Heart right ventricle (tissue), 16 donors: ENCODE data around the gene ZNHIT2. TPM values are rescaled to one million over a fixed set of nuclear protein-coding genes. Genes with fewer than 3 reads are reported as not detected.
A peak's percentile ranks its signal among the peaks of the same experiment; 100 is the strongest.
"Not testable (repeated sequence)": the region's sequence is repeated elsewhere in the genome, so short reads cannot be mapped to it uniquely, and the experiment has no call there.

Experiments used
- ATAC-seq, 8 donors: fragments of 200-7000 bp; cut with Tn5 transposase; one replicate each; pipeline ENCODE4 v1.9.1; 2020; ENCODE audit warnings: mild to moderate bottlenecking in 8 of 8, moderate library complexity in 8 of 8, moderate number of reproducible peaks in 1 of 8
- DNase-seq, 2 donors: peaks; one replicate each; pipeline ENCODE4 v3.0.0-alpha.2; 2020
- H3K27ac ChIP-seq, 10 donors: fragments of 200-600 bp; sonication (generic) in 2 of 10; one replicate each; pipeline versions ENCODE4 v1.5.0 to v1.8.0; 2020 to 2022; ENCODE audit warnings: mild to moderate bottlenecking in 3 of 10
- H3K27me3 ChIP-seq, 7 donors: fragments of 200-600 bp; one replicate each; pipeline ENCODE4 v1.8.0; 2021 to 2022; ENCODE audit warnings: mild to moderate bottlenecking in 2 of 7
- H3K36me3 ChIP-seq, 9 donors: fragments of 200-600 bp; sonication (generic) in 1 of 9; one replicate each; pipeline versions ENCODE4 v1.5.0 to v1.8.0; 2020 to 2022; ENCODE audit warnings: mild to moderate bottlenecking in 2 of 9
- H3K4me1 ChIP-seq, 9 donors: fragments of 200-600 bp; sonication (generic) in 1 of 9; one replicate each; pipeline versions ENCODE4 v1.5.0 to v1.8.0; 2020 to 2022; ENCODE audit warnings: mild to moderate bottlenecking in 4 of 9
- H3K4me3 ChIP-seq, 10 donors: fragments of 200-600 bp; sonication (generic) in 2 of 10; one replicate each; pipeline versions ENCODE4 v1.5.0 to v1.8.0; 2020 to 2022; ENCODE audit warnings: mild to moderate bottlenecking in 7 of 10, moderate library complexity in 2 of 10
- H3K9me3 ChIP-seq, 11 donors: fragments of 200-600 bp in 10 of 11; sonication (generic) in 2 of 11; one replicate each; pipeline versions ENCODE4 v1.5.0 to v1.8.0; 2013 to 2022; ENCODE audit warnings: mild to moderate bottlenecking in 2 of 11, control low read depth in 1 of 11, moderate library complexity in 1 of 11
- CTCF ChIP-seq, 9 donors: fragments of 200-600 bp; sonication (generic) in 2 of 9; IDR thresholded peaks; one replicate each; pipeline versions ENCODE4 v1.5.0 to v1.8.0; 2021 to 2022; ENCODE audit warnings: antibody characterized with exemption in 9 of 9, mild to moderate bottlenecking in 5 of 9, moderate library complexity in 1 of 9
- WGBS, 2 donors: extraction: QIAGEN DNeasy Blood & Tissue Kit; methylation state at CpG; one replicate each; pipeline ENCODE4 v1.1.7; 2013; ENCODE audit warnings: inconsistent platforms in 1 of 2; 5-methylcytosine and 5-hydroxymethylcytosine counted together
- intact Hi-C, 10 donors: fragments of 100-400 bp; cut with DNase I; formaldehyde crosslinking; loops; one replicate each; pipeline versions ENCODE4 v1.11.1 to v1.14.2; 2022
- polyA plus RNA-seq, 2 donors: library from polyadenylated mRNA; stranded (reverse); fragments of 200-250 nt; gene quantifications; one replicate each; pipeline ENCODE4 v1.2.3, GENCODE V29; 2013
- total RNA-seq, 10 donors: library from RNA; stranded (reverse); fragmentation: NEBNext Ultra II Directional in 3 of 10; extraction: Animal tissue kit (Norgen Biotek cat#: 25700) in 3 of 10; gene quantifications; one replicate each; pipeline versions ENCODE4 v1.2.1 to v1.2.4, GENCODE V29; 2021 to 2023
- donor health status: Arrhythmogenic right ventricular cardiomyopathy.
- donor health status: ischemic (EF 13 %, LVEDD 7.1; RV severe dilation, severe dysfunction).
- donor health status: healthy with polysubstance abuse.
- donor health status: DM: no; HTN: yes; CAD: no.
- donor health status: DM: no; HTN: no; CAD: no.
- donor health status: ischemic (EF 25% LVEDD 6.9; RV normal size, moderate dysfunction).
- donor health status: ischemic (EF 25% LVEDD 5.7; RV mildly dilated, moderate dysfunction).
- donor health status: healthy.
- donor health status: DM: yes; HTN: yes; CAD: no.
- donor health status: Ischemic cardiomyopathy.
- donor health status: ischemic (EF 35%, LVEDD 5.7; RV mildly dilated, moderate dysfunction).
- donor health status: nonischemic (EF 11% LVEDD 7.7; RV severe dilation, severe dysfunction).
- donor health status: DM: yes; HTN: yes; CAD: no.
- donor health status: PGD.
- donor health status: ischemic (EF 29% LVEDD 5.4; RV normal size, mild dysfunction).
- donor health status: nonischemic (EF 23%, LVEDD 6.1; RV moderate dilation, normal function).

Gene ZNHIT2
- total and polyA plus RNA-seq, 12 donors: 4.3 to 17.5 (median 6.6) TPM

GRCh38 chr11:65120831-65121230, 3.3 kb upstream of the ZNHIT2 start:
- Histone ChIP-seq H3K36me3 (peaks cover 0 to 61% (median 34%) of the 10 kb centered on the region in 9 donors), H3K4me1 (peaks cover 9 to 63% (median 42%) of the 10 kb centered on the region in 9 donors), H3K4me3 (peak overlapping the region; percentile 65 to 100 (median 92)), H3K27ac (peak overlapping the region in 9 of 10 donors; percentile 83 to 98 (median 93)), H3K27me3 (no peaks in the 10 kb centered on the region), H3K9me3 (no peaks in the 10 kb centered on the region)
- WGBS, 2 donors: 73 to 77% methylated on average over 3 of the region's 3 CpGs
- no peak for ATAC-seq
- no peak for DNase-seq
- TF ChIP-seq CTCF (IDR thresholded peaks at IDR 0.05): no peak
- intact Hi-C loops: loop anchor here in 3 of 10 donors (5.0 kb wide), 3 partner anchors 39 to 109 kb away; partner anchors contain the start of genes CDCA5 (in 2 of the 3), ZFPL1 (in 2 of the 3), ARL2 (in 1 of the 3) and SNX15 (in 1 of the 3)

GRCh38 chr11:65119670-65119995, 2.1 kb upstream of the ZNHIT2 start:
- no peak overlapping the region for H3K27ac ChIP-seq
- H3K36me3 ChIP-seq: peaks cover 0 to 56% (median 29%) of the 10 kb centered on the region in 9 donors
- H3K4me3 ChIP-seq: no peak overlapping the region
- intact Hi-C loops: loop anchor here in 5 of 10 donors (2.0 to 10.0 kb wide), 9 partner anchors 63 to 345 kb away; partner anchors contain the start of genes ARL2 (in 3 of the 5), CAPN1 (in 1 of the 5), PPP2R5B (in 1 of the 5) and SF1 (in 1 of the 5)
- DNase-seq (no peak), ATAC-seq (no peak)
- H3K9me3 ChIP-seq: no peaks in the 10 kb centered on the region
- no peak for TF ChIP-seq CTCF (IDR thresholded peaks at IDR 0.05)
- H3K27me3 ChIP-seq: no peaks in the 10 kb centered on the region
- peaks cover 9 to 66% (median 43%) of the 10 kb centered on the region in 9 donors for H3K4me1 ChIP-seq

- intact Hi-C loops: loop anchor here in 5 of 10 donors (2.0 to 10.0 kb wide), 9 partner anchors 63 to 344 kb away; partner anchors contain the start of genes ARL2 (in 3 of the 5), CAPN1 (in 1 of the 5), PPP2R5B (in 1 of the 5) and SF1 (in 1 of the 5)
- H3K27ac ChIP-seq: peak overlapping the region in 3 of 10 donors; percentile 9 to 95 (median 46)
- peaks cover 9 to 67% (median 43%) of the 10 kb centered on the region in 9 donors for H3K4me1 ChIP-seq
- not testable (repeated sequence) for DNase-seq, H3K27me3 ChIP-seq, H3K9me3 ChIP-seq, H3K4me3 ChIP-seq, ATAC-seq
- 91 to 93% methylated on average over 18 of the region's 18 CpGs for WGBS, 2 donors
- H3K36me3 ChIP-seq: peaks cover 0 to 52% (median 24%) of the 10 kb centered on the region in 9 donors
These were observed 1.6 kb upstream of the ZNHIT2 start for GRCh38 chr11:65118891-65119669.

- TF ChIP-seq CTCF (IDR thresholded peaks at IDR 0.05): peak in 5 of 9 donors; percentile 8 to 35 (median 27)
- no peak for DNase-seq
- intact Hi-C loops: loop anchor here in 5 of 10 donors (2.0 to 10.0 kb wide), 9 partner anchors 64 to 343 kb away; partner anchors contain the start of genes ARL2 (in 3 of the 5), CAPN1 (in 1 of the 5), PPP2R5B (in 1 of the 5) and SF1 (in 1 of the 5)
- H3K9me3 ChIP-seq: no peaks in the 10 kb centered on the region
- no peak for ATAC-seq
- peak overlapping the region in 4 of 10 donors; percentile 88 to 99 (median 96) for H3K4me3 ChIP-seq
- H3K36me3 ChIP-seq: peaks cover 0 to 52% (median 24%) of the 10 kb centered on the region in 9 donors
- 81 to 85% methylated on average over 18 of the region's 18 CpGs for WGBS, 2 donors
- peak overlapping the region in 7 of 10 donors; percentile 26 to 95 (median 46) for H3K27ac ChIP-seq
- peaks cover 12 to 72% (median 49%) of the 10 kb centered on the region in 9 donors for H3K4me1 ChIP-seq
- H3K27me3 ChIP-seq: peaks cover 0 to 2% (median 0%) of the 10 kb centered on the region in 7 donors
These were observed 766 bp upstream of the ZNHIT2 start for GRCh38 chr11:65118097-65118837.
